Activated effector memory CD4-positive, alpha-beta T cell treated with Interleukin-2 at 50 U/mL for 16 hours (primary cell): ENCODE data around the gene ILDR2.

ENCODE experiments used
- DNase-seq: peaks from one replicate; pipeline ENCODE4 v3.0.0-alpha.2; 2020

Gene ILDR2

GRCh38 chr1:166969074-166969677 is 6.2 kb downstream of the ILDR2 start:
- DNase-seq: no peak

DNA sequence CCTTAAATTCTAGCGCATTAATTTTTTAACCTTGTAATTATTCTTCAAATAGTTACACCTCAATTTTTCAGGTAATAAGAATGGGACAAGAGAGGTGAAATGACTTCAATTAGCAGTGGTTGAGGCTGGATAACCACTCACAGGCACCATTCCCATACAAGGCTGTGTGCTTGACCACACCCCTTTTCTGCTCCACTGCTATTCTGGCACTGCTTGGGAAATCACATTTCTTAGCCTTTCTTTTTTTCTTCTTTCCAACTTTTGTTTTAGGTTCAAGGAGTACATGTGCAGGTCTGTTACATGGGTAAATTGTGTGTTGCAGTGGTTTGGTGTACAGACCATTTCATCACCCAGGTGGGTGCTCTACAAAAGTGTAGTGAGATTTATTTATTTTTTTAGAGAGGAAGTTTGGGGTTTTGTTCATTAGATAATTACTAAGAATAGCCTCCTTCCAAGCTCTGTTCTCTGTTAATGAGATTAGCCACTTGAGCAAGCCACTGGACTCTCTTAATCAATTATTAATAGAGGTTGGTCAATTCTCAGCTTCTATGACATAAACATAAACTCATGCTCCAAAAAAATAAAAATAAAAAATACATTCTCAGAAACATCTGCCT is 14.4 kb downstream of the ILDR2 start:
- no peak for DNase-seq

- no peak for DNase-seq
Observed at GRCh38 chr1:166956872-166957271, 18.5 kb downstream of the ILDR2 start.

DNA sequence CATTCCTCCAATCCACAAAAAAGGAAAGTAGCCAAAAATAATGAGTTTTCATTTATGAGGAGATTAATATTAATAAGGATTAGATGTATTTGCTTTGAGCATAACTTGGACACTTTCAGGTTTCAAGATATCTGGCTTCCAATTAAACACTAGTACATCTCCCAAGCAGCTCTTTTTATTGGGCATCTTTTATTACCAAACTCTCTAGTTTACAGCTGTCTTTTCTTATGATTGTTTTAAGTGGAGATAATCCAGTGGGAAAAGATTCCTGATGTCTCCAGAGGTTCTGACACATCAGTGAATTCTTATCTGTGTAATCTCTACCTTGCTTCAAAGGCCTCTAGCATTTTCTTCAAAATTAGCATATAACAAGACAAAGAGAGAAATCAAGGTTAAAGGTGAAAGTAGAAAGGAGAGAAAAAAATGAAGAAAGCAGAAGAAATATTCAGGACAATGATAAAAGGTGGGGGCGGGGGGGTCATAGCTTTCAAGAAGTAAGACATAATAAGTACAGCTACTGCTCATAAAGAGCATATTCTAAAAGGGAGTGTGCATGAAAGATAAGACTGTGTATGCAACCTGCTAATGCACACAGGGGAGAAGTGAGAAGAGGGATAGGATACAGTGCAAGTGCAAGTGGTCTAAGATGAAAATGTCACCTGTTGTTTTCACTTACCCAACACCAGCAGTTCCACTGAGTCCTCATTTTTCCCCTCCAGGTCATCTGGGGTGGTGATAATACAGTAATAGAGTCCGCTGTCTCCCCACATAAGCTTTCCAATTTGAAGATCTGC is 19.1 kb downstream of the ILDR2 start:
- DNase-seq: no peak

- DNase-seq: no peak
Observed at GRCh38 chr1:166953491-166953890, 21.8 kb downstream of the ILDR2 start.

- DNase-seq: no peak
Observed at GRCh38 chr1:166952002-166952746, 23.2 kb downstream of the ILDR2 start.

- no peak for DNase-seq
Observed at GRCh38 chr1:166951050-166951449, 24.3 kb downstream of the ILDR2 start.

GRCh38 chr1:166950156-166950555 is 25.2 kb downstream of the ILDR2 start:
- DNase-seq: no peak

DNA sequence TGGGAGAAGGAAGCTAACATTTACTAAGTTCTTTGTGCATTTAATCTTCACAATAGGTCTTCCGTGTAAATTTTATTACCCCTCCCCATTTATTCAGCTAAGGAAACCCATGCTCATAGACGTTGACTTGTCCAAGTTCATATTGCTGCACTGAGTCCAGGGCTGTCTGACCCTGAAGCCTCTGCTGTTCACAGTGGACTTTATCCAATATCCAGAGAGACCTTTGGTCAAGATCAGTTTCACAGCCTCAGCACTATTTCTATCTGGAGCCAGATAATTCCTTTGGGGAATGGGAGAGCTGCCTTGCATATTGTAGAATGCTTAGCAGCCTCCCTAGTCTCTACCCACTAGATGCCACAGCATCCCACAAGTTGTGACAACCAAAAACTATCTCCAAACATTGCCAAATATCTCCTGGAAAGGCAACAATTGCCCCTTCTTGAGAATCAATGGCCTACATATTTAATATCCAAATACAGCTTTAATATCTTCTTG is 26.4 kb downstream of the ILDR2 start:
- DNase-seq: no peak

DNA sequence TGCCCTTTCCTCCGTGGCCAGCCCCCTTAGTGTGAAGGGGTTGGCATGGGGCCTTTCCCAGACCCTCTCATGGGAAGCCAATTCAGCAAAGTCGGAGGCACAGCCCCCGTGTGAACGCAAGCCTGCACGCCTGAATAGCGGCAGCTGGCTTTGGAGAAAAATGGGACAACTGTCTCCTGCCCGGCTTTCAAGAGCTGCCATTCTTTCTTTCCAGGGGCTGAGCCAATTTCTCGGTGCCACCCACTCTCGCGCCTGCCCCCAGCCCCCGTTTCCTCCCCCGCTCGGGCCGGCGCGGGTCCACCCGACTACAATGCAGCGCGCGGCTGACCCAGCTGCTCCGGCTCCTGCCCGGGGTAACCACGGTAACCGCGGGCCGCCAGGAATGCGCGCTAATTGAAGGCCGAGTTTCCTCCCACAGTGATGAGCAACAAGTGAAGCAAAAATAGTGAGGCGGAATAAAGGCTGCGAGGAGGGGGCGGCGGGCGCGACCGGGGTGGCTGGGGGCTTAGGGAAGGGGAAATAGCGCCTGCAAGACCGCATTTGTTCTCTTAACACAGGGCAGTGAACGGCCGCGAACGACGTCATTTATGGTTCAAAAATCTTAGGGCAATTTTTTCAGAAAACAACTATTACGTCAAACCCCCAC is 27.8 kb downstream of the ILDR2 start:
- DNase-seq: no peak

DNA sequence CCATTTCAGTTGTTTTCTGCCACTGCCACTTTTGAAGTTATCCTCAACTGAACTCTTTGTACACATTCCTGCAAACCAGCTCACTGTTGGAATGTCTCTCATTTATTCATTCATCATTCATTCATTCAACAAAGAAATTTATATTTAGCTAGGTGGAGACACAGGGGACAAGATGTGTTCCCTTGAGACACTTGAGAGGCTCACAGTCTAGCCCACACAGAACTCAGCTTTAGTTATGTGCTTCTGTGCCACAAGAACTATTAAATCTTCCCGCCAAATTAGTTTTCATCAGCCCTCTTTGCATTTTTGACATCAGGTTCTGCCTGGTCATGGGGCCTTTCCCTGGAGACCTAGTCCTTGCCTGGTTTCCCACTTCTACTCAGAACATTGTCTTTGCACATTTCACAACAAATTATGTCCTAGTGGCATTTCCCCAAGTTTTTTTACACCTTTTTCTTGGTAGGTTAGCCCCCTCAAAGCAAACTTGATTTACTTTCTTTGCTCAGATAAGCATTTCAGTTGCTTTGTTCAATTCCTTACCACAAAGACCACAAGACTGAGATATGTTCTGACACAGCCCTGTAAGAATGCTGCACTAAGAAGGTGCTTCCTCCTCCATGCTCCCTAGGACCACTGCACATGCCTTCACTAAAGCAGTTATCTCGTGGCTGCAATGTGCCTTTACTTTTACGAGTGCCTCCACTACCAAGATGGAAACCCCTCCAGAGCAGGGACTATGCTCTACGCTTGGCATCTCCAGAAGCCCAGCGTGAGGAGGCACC is 31.0 kb downstream of the ILDR2 start:
- no peak for DNase-seq

GRCh38 chr1:166939741-166940375 is 35.5 kb downstream of the ILDR2 start:
- no peak for DNase-seq

- no peak for DNase-seq
Observed at GRCh38 chr1:166937962-166938361, 37.4 kb downstream of the ILDR2 start.

DNA sequence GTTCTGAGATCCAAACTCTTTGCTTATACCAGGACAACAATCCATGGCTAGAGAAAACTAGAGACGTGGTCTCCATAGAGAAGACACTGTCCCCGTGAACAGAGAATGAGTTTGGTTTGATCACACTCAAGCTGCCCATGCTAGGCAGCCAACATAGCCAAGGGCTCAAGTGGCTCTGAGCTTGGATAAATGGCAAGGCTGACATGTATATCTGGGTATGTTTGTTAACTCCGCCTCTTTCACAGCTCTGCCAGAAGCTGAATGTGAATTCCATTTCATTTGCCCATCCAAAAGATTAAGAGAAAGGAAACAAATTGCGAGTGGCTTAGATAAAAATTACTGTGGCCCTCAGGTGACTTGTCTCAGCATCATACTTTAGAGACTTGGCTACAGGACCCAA is 38.0 kb downstream of the ILDR2 start:
- no peak for DNase-seq

GRCh38 chr1:166933633-166934032 is 41.7 kb downstream of the ILDR2 start:
- no peak for DNase-seq

GRCh38 chr1:166933140-166933539 is 42.2 kb downstream of the ILDR2 start:
- no peak for DNase-seq

GRCh38 chr1:166929911-166930310 is 45.4 kb downstream of the ILDR2 start:
- no peak for DNase-seq

DNA sequence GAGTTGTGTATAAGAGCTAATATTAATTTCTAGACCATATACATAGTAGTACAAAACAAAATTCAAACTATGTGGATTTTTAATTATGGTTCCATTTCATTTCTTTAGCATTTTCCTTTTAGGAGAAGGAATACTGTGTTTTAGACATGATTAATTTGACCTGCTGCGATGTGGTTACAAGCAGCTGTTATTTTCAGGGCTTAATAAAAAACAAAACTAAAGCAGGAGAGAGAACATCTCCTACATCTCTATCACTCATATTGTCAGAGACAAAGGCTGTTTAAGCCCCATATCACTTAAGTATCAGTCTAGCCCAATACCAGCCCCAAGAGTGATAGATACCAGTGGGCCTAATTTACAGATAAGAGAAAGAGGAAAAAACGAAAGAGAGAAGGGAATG is 47.6 kb downstream of the ILDR2 start:
- no peak for DNase-seq

DNA sequence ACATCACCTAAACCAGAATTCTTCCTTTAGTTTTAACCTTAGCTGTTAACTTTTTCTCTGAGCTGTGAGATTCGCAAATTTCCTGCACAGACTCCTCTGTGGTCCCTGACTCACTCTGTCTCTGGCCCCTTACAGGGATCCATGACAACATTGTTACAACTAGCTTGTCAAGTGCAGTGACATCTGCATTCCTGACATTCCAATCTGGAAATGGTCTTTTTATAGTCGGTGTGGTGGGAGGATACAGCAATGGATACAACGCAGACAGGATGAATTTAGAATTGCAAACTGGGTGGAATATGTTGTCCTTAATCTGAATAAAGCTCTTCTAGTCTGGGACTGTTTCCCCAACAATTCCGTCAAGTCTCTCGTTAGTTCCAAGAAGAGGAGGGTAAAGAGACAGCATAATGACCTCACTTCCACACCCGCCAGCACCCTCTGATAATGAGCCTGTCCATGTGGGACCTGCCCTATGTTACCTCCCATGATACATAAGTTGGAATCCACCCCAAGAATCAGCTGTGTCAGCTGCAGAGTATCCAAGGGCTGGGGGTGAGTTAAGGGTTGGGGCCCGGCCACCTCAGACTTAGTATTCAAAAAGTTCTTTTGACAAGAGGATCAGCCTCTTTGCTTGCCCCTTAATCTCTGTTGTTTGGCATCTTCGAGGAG is 49.4 kb downstream of the ILDR2 start:
- no peak for DNase-seq

DNA sequence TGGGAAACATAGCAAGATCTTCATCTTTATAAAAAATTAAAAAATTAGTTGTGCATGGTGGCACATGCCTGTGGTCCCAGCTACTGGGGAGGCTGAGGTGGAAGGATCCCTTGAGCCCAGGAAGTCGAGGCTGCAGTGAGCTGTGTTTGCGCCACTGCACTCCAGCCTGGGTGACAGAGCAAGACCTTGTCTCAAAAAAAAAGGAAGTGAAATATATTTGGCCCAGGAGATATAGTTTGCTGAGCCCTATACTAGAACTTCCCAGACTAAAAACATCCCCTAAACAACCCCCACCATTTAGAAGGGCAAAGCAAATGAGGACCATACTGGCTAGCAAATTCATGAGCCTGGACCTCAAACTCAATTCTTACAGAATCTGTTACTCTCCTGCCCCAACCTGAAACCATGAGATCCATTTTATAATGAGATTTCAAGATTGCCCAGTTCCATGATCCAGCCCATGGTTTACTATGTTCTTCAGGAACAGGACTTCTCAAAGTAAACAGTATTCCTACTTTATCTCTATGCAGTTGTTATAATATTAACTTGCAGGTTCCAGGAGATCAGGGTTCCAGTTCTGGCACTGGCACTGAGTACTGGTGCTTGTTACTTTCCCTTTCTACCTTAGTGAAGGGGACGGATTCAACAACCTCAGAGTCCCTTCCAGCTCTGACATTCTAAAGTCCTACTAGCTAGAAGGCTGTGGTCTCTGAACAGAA is 50.4 kb downstream of the ILDR2 start:
- DNase-seq: no peak
